Body of pancreas (tissue), 4 donors: Measurements from ENCODE around the gene TRMT1L. TPM values are rescaled to one million over a fixed set of nuclear protein-coding genes. Genes with fewer than 3 reads are reported as not detected.

Source experiments
- ATAC-seq: fragments of 150-250 bp; one replicate; pipeline ENCODE4 v1.9.1; 2016
- DNase-seq, 4 donors: peaks; one replicate each; pipeline ENCODE4 v3.0.0-alpha.2; 2019
- H3K27ac ChIP-seq, 4 donors: fragments of 200-600 bp; sonication (generic); 1 replicate in 3 of 4; 2 replicates in 1 of 4; pipeline versions ENCODE4 v1.5.1 to v1.6.1; 2016 to 2019; ENCODE audit warnings: mild to moderate bottlenecking in 1 of 4, mixed read lengths in 1 of 4, moderate library complexity in 1 of 4
- H3K27me3 ChIP-seq, 2 donors: fragments of 200-600 bp; sonication (generic); one replicate each; pipeline ENCODE4 v1.6.0; 2016; ENCODE audit warnings: mild to moderate bottlenecking in 1 of 2
- H3K36me3 ChIP-seq, 2 donors: fragments of 200-600 bp; sonication (generic); replicated peaks in 1 of 2; 2 replicates each; pipeline ENCODE4 v1.5.1; 2016; ENCODE audit warnings: low read depth in 2 of 2; ENCODE audit not compliant: insufficient read depth in 1 of 2
- H3K4me1 ChIP-seq: fragments of 200-600 bp; sonication (generic); one replicate; pipeline ENCODE4 v1.6.0; 2016
- H3K4me3 ChIP-seq, 2 donors: fragments of 200-600 bp; sonication (generic); 1 replicate in 1 of 2; 2 replicates in 1 of 2; pipeline ENCODE4 v1.5.1; 2016 to 2019
- H3K9me3 ChIP-seq, 3 donors: fragments of 200-600 bp; sonication (generic); 1 replicate in 2 of 3; 2 replicates in 1 of 3; pipeline ENCODE4 v1.5.1; 2016
- POLR2A ChIP-seq, 3 donors: fragments of 450-650 bp; IDR thresholded peaks; one replicate each; pipeline ENCODE4 v1.6.1; 2016; ENCODE audit warnings: antibody characterized with exemption in 3 of 3, mild to moderate bottlenecking in 2 of 3
- intact Hi-C: fragments of 100-400 bp; cut with DNase I; formaldehyde crosslinking; loops from one replicate; pipeline ENCODE4 v1.15.1; 2023
- total RNA-seq, 2 donors: library from RNA; depleted of rRNA; stranded (reverse); fragments of >200 nt; gene quantifications; one replicate each; pipeline ENCODE4 v1.1.0, GENCODE V29; 2016
- TF ChIP-seq, protein P1 (sequence below), 7 experiments: fragments of 450-650 bp in 4 of 7; fragments of 200-600 bp in 3 of 7; sonication (generic) in 3 of 7; IDR thresholded peaks; one replicate each; pipeline ENCODE4 v1.5.1; 2016 to 2019; ENCODE audit warnings: antibody characterized with exemption in 7 of 7

The TRMT1L gene
- total RNA-seq, 2 donors from 2014 or later, result 10.5 to 10.9 TPM

DNA sequence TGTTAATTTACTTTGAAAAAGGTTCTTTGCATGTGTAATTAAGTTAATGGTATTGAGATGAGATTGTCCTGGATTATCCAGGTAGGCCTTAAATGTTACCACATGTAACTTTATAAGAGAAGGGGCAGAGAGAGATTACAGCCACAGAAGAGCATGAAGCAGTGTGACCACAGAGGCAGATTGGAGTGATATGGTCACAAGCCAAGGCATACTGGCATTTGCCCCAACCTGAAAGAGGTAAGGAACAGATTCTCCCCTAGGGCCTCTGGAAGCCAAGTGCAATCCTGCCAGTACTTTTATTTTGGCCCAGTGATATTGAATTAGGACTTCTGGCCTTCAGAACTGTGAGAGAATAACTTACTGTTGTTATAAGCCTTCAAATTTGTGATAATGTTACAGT is 88.4 kb downstream of the TRMT1L start:
- no peaks in the 10 kb centered on the region for H3K27me3 ChIP-seq
- H3K27ac ChIP-seq, result no peak overlapping the region
- intact Hi-C loops, result no loop called here
- TF ChIP-seq, protein P1, sequence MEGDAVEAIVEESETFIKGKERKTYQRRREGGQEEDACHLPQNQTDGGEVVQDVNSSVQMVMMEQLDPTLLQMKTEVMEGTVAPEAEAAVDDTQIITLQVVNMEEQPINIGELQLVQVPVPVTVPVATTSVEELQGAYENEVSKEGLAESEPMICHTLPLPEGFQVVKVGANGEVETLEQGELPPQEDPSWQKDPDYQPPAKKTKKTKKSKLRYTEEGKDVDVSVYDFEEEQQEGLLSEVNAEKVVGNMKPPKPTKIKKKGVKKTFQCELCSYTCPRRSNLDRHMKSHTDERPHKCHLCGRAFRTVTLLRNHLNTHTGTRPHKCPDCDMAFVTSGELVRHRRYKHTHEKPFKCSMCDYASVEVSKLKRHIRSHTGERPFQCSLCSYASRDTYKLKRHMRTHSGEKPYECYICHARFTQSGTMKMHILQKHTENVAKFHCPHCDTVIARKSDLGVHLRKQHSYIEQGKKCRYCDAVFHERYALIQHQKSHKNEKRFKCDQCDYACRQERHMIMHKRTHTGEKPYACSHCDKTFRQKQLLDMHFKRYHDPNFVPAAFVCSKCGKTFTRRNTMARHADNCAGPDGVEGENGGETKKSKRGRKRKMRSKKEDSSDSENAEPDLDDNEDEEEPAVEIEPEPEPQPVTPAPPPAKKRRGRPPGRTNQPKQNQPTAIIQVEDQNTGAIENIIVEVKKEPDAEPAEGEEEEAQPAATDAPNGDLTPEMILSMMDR (IDR thresholded peaks at IDR 0.05), result no peak
- TF ChIP-seq POLR2A (IDR thresholded peaks at IDR 0.05), result no peak
- H3K9me3 ChIP-seq, result no peaks in the 10 kb centered on the region
- H3K4me3 ChIP-seq, result no peak overlapping the region
- no peaks in the 10 kb centered on the region for H3K4me1 ChIP-seq
- ATAC-seq (no peak), DNase-seq (peak in 1 of 4 donors; percentile 14)
- H3K36me3 ChIP-seq, result no peaks in the 10 kb centered on the region

Other genes with a start within 250 kb of the TRMT1L start
- 10 to 100 TPM; 51.1 to 59.7 TPM for gene NIBAN1, start 182.4 kb downstream of the TRMT1L start, total RNA-seq
- 1 to 10 TPM; 9.9 TPM for gene RNF2, start 111.4 kb downstream of the TRMT1L start, total RNA-seq
- gene SWT1, start 214 bp upstream of the TRMT1L start, total RNA-seq, result 10 to 100 TPM in 1 of 2 donors, 1 to 10 TPM in 1; 7.6 to 13.0 TPM
- 10 to 100 TPM; 33.6 to 43.8 TPM for gene IVNS1ABP, start 160.3 kb upstream of the TRMT1L start, total RNA-seq